OCI-LY3 (cell line): ENCODE results near the gene COQ2.

ENCODE experiments used
- CTCF ChIP-seq: fragments of 200-600, 300-600 bp; sonication (generic); IDR thresholded peaks from 2 replicates; pipeline ENCODE4 v1.5.1; 2014; ENCODE audit warnings: antibody characterized with exemption, low read length, low read depth
- EZH2phosphoT487 ChIP-seq: fragments of 200-600 bp; shearing (Covaris generic); IDR thresholded peaks from 2 replicates; pipeline ENCODE4 v1.6.1; 2018; ENCODE audit warnings: antibody characterized with exemption, mixed run types, low read depth

- TF ChIP-seq CTCF (no peak), EZH2phosphoT487 (0 out of 2 replicates have a peak, but pooled peaks have one; percentile 22)
Observed at GRCh38 chr4:83217721-83218522, 66.7 kb downstream of the COQ2 start.
